NT2/D1 (cell line): ENCODE data around the gene WRNIP1.

Source experiments
- SUZ12 ChIP-seq: IDR thresholded peaks from 2 replicates; pipeline ENCODE4 v1.6.1; 2011; ENCODE audit not compliant: insufficient read length, insufficient read depth; ENCODE audit errors: extremely low read depth
- YY1 ChIP-seq: IDR thresholded peaks from 2 replicates; pipeline ENCODE4 v1.6.1; 2011; ENCODE audit not compliant: insufficient read length, insufficient read depth
- ZNF274 ChIP-seq: IDR thresholded peaks from 2 replicates; pipeline ENCODE4 v1.6.1; 2011; ENCODE audit warnings: mild to moderate bottlenecking, low read depth, low read length

DNA sequence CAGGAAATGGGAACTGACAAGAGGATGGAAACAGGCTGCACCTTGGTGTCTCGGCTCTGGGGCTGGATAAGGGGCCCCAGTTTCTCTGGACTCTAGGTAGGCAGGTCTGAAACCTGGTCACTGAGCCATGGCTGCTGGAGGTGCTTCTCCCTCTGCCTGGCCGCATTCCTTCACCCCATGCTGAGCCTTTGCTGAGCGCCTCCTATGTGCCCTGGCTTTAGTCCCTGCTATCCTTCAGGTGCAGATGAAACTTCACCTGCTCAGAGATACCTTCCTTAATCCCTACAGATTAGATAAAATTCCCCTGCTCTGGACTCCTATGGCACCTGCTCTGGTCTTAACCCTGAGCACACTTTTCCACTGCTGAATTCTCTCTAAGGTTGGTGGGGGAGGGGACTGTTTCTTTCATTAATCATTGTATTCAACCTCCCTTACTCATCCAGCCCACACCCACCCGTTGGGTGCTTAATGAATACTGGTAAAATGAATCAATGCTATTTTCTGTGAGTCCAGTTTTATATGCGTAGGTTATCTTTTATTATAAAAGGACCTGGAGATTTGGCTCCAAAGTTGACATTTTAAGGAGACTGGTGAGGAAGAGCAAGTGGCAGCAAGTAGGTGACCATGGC lies 33.8 kb upstream of the WRNIP1 start:
- TF ChIP-seq YY1 = no peak
- no peak for TF ChIP-seq SUZ12
- no peak for TF ChIP-seq ZNF274
